ENCODE data around the gene HMMR.
"Not testable (repeated sequence)": the region's sequence is repeated elsewhere in the genome, so short reads cannot be mapped to it uniquely, and the experiment has no call there.

Gene HMMR

DNA sequence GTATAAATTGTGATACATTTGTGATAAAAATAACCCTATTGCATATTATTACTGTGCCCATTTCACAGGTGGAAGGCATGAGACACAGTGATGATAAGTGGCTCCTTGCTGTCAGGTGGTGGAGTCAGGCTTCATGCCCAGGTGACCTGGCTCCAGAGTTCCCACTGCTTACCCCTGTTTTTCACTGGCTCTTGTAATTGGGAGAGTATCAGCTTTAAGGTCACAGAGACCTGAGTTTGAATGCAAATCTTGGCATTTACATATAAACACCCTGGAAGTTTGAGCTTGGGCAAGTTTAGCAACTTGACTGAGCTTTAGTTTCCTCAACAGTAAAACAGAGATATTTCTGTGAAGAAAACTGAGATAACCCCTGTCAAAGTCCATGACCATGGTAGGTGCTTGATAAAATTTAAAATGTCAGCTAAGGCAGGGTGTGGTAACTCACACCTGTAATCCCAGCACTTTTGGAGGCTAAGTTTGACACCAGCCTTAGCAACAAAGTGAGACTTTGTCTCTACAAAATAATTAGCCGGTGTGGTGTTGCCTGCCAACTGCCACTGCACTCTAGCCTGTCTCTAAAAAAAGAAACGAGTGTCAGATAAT lies 74.2 kb downstream of the HMMR start:
- H3K4me3 ChIP-seq (ENCODE audit: low read length), result no peak overlapping the region
- DNase-seq (ENCODE audit: low read depth), result no peak

DNA sequence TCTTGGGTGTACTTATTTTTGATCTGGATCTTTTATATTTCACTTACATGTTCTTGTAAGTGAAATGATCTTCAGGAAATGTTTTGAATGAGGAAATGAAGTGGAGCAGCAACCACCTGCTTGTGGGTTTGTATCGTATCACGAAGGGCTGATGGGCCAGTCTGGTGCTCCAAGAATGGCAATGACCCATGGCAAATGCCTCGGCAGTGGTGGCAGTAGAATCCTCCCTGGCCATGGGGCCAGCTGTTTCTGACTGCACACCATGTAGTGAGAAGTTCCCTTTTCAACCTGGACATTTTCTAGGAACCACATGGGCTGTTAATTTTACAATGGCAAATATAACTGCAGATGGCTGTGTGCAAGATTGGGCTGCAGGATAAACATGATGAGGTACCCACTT lies 74.9 kb downstream of the HMMR start:
- H3K4me3 ChIP-seq (ENCODE audit: low read length), result no peak overlapping the region
- TF ChIP-seq, protein P1, sequence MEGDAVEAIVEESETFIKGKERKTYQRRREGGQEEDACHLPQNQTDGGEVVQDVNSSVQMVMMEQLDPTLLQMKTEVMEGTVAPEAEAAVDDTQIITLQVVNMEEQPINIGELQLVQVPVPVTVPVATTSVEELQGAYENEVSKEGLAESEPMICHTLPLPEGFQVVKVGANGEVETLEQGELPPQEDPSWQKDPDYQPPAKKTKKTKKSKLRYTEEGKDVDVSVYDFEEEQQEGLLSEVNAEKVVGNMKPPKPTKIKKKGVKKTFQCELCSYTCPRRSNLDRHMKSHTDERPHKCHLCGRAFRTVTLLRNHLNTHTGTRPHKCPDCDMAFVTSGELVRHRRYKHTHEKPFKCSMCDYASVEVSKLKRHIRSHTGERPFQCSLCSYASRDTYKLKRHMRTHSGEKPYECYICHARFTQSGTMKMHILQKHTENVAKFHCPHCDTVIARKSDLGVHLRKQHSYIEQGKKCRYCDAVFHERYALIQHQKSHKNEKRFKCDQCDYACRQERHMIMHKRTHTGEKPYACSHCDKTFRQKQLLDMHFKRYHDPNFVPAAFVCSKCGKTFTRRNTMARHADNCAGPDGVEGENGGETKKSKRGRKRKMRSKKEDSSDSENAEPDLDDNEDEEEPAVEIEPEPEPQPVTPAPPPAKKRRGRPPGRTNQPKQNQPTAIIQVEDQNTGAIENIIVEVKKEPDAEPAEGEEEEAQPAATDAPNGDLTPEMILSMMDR (IDR thresholded peaks at IDR 0.05; ENCODE audit: insufficient read depth, low read depth, low read length, missing control alignments), result no peak
- no peak for DNase-seq (ENCODE audit: low read depth)

More for the DNA sequence above, 74.2 kb downstream of the HMMR start:
- TF ChIP-seq, protein P1 (IDR thresholded peaks at IDR 0.05; ENCODE audit: insufficient read depth, low read depth, low read length, missing control alignments), result no peak

DNA sequence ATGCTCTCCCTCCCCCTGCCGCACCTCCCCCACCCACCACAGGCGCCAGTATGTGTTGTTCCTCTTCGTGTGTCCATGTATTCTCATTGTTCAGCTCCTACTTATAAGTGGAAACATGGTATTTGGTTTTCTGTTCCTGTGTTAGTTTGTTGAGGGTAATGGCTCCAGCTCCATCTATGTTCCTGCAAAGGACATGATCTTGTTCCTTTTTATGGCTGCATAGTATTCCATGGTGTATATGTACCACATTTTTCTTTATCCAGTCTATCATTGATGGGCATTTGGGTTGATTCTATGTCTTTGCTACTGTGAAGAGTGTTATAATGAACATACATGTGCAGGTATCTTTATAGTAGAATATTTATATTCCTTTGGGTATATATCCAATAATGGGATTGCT lies 76.0 kb downstream of the HMMR start:
- H3K4me3 ChIP-seq (ENCODE audit: low read length); DNase-seq (ENCODE audit: low read depth): not testable (repeated sequence)

DNA sequence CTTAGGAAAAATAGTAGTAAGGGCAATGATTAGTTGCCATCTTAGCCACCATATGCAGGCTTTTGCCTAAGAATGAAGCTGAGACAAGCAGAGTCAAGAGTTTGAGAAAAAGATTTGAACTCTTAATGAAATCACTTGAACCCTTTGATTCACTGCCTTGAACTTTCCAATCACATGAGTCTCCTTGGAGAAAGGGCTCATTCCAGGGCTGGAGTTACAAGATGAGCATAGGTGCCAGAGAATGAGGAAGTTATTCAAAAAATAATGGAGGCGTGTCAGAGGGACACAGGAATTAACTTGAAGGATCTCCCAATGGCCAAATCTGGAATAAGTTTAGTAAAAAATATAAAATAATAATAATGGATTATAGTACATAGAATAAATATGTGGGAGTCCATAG lies 80.3 kb downstream of the HMMR start:
- no peak overlapping the region for H3K4me3 ChIP-seq (ENCODE audit: low read length)
- TF ChIP-seq, protein P1 (IDR thresholded peaks at IDR 0.05; ENCODE audit: insufficient read depth, low read depth, low read length, missing control alignments), result no peak
- peak; percentile 6 for DNase-seq (ENCODE audit: low read depth)
